ENCODE results near the gene SRF.

SRF gene

DNA sequence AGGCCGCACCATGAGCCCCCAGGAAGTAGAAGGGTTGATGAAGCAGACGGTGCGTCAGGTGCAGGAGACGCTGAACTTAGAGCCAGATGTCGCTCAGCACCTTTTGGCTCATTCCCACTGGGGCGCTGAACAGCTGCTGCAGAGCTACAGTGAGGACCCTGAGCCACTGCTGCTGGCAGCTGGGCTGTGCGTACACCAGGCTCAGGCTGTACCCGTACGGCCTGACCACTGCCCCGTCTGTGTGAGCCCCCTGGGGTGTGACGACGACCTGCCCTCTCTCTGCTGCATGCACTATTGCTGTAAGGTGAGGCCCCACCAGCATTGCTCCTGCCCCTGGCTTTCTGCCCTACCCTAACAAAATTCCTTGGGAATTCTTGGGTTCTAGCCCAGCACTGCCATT, 45.1 kb downstream of the SRF start:
- DNase-seq (ENCODE audit: low read depth, low spot score) = no peak

DNA sequence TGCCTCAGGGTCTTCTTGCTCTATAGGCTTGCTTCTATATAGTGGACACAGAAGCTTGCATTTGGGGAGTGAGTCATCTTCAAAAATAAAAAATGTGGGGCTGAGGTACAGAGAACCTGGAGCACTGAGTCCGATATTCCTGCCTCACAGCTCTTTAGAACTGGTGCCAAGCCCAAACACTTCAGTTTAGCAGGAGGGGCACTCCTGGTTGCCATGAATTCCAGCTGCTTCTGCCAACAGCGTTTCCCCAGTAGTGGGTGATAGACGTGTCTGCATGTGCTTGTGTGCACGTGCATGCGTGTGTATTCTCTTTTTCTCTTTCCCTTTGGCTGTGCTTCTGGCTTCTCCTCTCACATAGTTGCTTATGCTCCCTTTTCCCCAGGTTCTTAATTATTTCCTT, 46.3 kb downstream of the SRF start:
- no peak for DNase-seq (ENCODE audit: low read depth, low spot score)

- DNase-seq (ENCODE audit: low read depth, low spot score) = no peak
Observed at GRCh38 chr6:43219119-43219518, 48.0 kb downstream of the SRF start.

GRCh38 chr6:43219814-43220213, 48.7 kb downstream of the SRF start:
- DNase-seq (ENCODE audit: low read depth, low spot score) = no peak

- DNase-seq (ENCODE audit: low read depth, low spot score) = no peak
Observed at GRCh38 chr6:43220439-43220951, 49.4 kb downstream of the SRF start.

DNA sequence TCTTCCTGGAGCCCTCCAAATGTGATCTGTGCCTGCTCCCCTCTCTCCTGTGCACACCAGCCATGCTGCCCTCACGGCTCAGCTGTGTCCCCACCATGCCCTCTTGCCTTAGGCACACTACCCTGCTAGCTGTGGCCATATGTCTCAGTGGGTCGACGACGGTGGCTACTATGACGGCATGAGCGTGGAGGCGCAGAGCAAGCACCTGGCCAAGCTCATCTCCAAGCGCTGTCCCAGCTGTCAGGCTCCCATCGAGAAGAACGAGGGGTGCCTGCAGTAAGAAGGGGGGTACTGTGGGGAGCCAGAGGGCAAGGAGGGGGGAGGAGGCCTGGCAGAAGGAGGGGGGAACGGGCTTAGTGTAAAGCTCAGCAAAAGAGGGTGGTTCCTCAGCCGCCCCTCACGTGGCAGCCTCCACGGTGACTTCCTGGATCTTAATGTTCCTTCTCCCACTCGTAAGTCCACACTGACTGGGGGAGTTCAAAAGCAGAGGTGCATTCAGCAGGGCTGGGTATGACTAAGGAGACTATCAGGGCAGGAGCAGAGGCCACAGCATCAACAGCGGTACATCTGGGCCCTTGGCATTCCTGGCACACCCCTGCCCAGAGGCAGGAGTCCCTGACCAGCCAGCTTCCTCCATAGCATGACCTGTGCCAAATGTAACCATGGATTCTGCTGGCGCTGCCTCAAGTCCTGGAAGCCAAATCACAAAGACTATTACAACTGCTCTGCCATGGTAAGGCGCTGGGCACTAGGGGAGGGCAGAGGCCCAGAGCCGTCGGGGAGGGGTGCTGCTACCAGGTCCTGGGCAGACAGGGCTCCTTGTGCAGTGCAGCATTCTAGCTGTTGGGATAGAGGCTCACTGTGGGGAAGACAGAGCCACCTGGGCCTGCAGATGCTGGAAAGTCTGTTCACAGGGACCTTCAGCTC, 50.2 kb downstream of the SRF start:
- DNase-seq (ENCODE audit: low read depth, low spot score) = no peak

GRCh38 chr6:43222418-43223059, 51.5 kb downstream of the SRF start:
- no peak for DNase-seq (ENCODE audit: low read depth, low spot score)

DNA sequence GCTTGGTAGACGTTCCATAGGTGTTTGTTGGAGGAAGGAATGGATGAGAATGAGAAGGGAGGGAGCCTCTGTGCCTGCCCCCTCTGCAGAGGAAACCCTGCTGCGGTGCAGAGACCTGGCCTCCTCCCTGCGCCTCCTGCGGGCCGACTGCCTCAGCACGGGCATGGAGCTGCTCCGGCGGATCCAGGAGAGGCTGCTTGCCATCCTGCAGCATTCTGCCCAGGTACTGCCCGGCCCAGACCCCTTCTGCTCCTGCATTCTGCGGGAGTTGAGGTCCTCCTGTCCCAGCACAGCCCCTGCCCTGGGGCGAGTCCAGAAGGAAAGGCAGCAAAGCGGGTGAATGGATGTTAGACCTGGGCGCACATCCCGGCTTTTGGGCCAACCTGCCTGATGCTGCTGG, 52.1 kb downstream of the SRF start:
- DNase-seq (ENCODE audit: low read depth, low spot score) = no peak

GRCh38 chr6:43226192-43226851, 55.3 kb downstream of the SRF start:
- DNase-seq (ENCODE audit: low read depth, low spot score) = no peak

DNA sequence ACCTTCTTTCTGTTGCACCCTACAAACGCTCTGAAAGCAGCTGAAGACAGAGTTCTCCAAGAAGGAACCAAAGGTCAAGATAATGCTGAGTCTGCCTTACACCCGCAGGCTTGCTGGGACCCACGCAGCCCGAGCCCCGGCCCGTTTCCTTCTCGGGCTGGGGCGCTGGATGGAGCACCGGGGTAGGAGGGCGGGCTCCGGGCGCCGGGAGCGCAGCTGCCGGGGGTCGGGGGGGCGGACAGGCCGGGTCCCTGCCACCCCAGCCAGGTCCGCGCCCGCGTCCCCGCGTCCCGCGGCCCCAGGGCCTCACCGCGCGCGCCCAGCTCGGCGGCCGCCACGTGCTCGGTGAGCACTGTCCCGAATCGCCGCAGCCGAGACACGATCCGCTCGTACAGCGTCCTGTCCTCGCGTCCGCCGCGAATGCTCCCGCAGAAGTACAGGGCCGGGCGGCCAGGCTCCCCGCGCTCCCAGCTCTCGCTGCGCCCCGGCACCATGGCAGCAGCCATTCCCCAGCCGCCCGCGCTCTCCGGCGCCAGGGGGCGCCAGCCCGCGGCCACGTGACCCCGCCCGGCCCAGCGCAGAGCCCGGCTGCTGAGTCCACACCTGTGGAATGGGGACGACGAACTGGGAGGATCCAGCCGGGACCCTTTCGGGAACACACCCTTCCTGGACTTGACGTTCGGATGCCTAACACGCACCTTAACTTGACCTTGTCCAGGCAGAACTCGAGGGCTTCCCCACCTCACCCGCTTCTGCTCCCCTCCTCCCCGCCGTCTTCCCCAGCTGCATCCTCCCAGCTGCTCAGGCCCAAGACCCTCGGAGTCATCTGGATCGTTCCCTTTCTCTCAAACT, 58.1 kb downstream of the SRF start, which contains the start of gene DNPH1:
Gene DNPH1 (minus strand): TSS at position 531 of the 852 bp plus-strand sequence. CDS start 25 bp downstream, at position 506.
- peak; percentile 83 for DNase-seq (ENCODE audit: low read depth, low spot score)

DNA sequence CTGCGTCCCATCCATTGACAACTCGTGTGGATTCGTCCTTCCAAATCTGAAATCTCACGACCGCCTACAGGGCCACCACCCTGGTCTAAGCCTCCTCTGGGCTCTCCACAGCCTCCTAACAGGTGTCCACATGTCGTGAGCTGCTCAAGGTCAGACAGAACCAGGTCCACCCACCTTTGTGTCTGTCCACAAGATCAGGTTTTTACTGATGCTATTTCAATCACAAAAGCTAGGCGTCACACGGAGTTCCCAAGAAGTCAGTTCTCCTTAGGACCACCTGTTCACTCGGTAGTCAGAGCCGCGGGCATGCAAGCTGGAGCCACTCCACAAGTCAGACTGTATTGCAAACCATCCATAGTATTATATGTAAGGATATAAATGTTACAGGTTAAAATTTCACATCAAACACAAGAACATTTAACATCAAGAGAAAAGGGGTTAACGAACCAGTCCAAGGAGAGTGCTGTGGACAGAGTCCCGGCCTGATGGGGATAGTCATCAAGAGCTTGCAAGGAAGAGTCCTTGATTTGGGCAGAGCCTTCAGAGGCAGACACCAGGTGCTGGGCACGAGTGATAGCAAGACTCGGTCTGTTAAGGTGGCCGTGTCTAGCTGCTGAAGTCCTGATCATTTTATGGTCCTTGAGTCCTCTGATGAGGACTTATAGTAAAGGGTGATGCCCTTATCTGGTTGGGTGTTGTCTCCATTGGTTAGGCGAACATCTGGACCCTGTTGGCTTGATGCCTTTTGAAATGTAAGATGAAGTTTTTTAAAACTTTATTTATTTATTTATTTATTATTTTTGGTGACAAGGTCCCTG, 58.9 kb downstream of the SRF start:
- no peak for DNase-seq (ENCODE audit: low read depth, low spot score)

DNA sequence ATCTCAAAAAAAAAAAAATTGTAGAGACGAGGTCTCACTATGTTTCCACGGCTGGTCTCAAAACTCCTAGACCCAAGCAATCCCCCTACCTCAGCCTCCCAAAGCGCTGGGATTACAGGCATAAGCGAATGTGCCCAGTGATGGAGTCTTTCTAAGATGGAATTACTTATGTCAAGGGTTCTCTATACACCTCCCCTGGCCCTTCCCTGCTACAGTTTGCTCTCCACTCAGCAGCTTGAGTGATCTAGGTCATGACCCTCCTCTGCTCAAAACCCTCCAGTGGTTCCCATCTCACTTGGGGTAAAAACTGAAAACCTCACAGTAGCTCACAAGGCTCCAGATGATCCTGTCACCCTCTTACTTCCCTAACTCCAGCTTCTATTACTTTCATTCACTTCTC, 60.0 kb downstream of the SRF start:
- no peak for DNase-seq (ENCODE audit: low read depth, low spot score)
